HG03558 (cell line): Measurements from ENCODE around the gene OR6C74.

Experiments used
- ATAC-seq: cut with Tn5 transposase; IDR thresholded peaks from one replicate; pipeline ENCODE4 v1.9.1; 2021; ENCODE audit warnings: moderate number of reproducible peaks; ENCODE audit not compliant: unreplicated experiment; ENCODE audit errors: extremely low read depth

OR6C74 gene

GRCh38 chr12:55244309-55244708 lies at the start of gene OR6C74:
TSS of gene OR6C74 (plus strand) at chr12:55244609. CDS start at chr12:55247288, 2,679 bp downstream.
- ATAC-seq: no peak

GRCh38 chr12:55220725-55221124 lies 23.7 kb upstream of the OR6C74 start, which contains the start of gene OR10A7:
TSS of gene OR10A7 (plus strand) at chr12:55221025. CDS start at chr12:55221025, 0 bp downstream.
- ATAC-seq: no peak

DNA sequence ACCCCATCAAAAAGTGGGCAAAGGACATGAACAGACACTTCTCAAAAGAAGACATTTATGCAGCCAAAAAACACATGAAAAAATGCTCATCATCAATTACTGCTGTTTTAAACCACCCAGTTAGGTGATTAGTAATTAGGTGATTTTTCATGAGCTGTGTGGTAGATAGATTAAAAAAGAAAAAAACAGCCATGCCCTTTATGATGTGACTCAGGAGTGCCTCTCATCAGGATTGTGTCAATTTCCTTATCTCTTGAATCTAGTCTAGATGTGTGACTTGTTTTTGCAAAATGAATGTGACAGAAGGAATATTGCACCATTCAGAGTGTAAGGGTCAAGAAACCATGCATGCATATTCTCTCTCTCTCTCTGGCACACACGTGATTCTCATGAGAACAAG lies 17.9 kb upstream of the OR6C74 start:
- no peak for ATAC-seq

DNA sequence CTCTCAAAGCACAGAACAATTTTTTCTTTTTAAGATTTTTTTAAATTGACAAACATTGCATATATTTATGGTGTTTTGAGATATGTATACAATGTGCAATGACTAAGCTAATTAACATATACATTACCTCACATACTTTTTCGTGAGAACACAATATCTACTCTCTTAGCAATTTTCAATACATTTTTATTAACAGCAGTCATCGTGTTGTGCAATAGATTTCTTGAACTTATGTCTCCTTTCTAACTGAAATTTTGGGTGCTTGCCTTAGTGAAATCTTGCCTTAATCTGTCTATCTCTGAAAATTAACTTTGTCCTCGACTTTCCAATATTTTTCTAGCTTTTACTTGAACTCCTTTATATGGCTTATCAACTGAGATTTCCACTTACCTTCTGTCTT lies 16.8 kb upstream of the OR6C74 start:
- ATAC-seq: no peak

- no peak for ATAC-seq
Observed at GRCh38 chr12:55246159-55246558, 1.8 kb downstream of the OR6C74 start.

GRCh38 chr12:55250944-55251343 lies 6.5 kb downstream of the OR6C74 start:
- no peak for ATAC-seq

DNA sequence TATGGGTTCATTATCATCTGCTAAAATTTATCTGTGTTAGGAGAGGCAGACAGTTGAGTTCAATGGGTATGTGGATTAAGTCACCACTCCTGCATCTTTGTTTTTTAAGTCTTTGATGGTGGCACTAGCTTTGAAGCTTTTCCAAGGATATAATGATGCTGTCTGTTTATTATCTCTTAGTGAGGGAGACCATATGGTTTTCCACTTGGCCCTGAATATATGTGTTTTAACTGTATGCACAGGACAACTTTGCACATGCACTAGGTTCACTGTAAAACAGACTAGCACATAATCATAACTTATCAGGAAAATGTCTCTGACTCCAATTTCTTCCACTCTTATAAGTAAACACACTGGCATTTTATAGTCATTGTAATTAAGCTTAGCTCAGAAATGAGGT lies 8.9 kb downstream of the OR6C74 start:
- no peak for ATAC-seq

- ATAC-seq: no peak
Observed at GRCh38 chr12:55256831-55257230, 12.4 kb downstream of the OR6C74 start.

GRCh38 chr12:55258303-55258702 lies 13.9 kb downstream of the OR6C74 start:
- ATAC-seq: no peak

DNA sequence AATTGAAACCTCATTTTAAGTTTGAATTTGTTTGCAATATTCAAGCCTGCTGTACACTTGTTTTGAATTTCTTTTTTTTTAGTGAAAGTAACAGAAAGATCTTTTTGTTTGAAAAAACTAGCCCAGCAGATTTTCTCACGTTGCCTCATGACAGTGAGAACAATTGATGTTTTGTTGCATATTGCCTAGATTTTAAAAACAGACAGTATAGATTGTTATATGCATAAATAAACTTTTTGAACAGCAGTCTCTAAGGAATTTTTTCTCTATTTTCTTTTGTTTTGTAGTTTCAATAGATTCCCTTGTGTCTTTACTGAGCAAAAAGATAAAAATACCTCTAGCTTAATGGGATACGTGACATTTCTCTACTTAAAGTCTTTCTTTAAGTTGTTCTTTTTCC lies 36.6 kb downstream of the OR6C74 start:
- ATAC-seq: no peak

GRCh38 chr12:55289999-55290398 lies 45.6 kb downstream of the OR6C74 start:
- no peak for ATAC-seq
